Activated T-helper 2 cell treated with anti-CD3 and anti-CD28 coated beads, Interferon-gamma antibody, Interleukin-2, Interleukin-4, amounts not matched to agents 10 μg/mL and 5 μg/mL and 100 μg/mL, durations not matched to agents 14 hours and 24 hours and 36 hours (primary cell): ENCODE data around the gene DENND5B. TPM values are rescaled to one million over a fixed set of nuclear protein-coding genes. Genes with fewer than 3 reads are reported as not detected.
"Not testable (repeated sequence)": the region's sequence is repeated elsewhere in the genome, so short reads cannot be mapped to it uniquely, and the experiment has no call there.

ENCODE experiments used
- DNase-seq: peaks from one replicate; pipeline ENCODE4 v3.0.0; 2021; ENCODE audit warnings: low spot score
- H3K27ac Mint-ChIP-seq: one replicate; pipeline ENCODE4 v1.8.0; 2021; ENCODE audit warnings: mixed read lengths
- H3K27me3 Mint-ChIP-seq: one replicate; pipeline ENCODE4 v1.8.0; 2021; ENCODE audit warnings: low read depth, mixed read lengths
- H3K36me3 Mint-ChIP-seq: one replicate; pipeline ENCODE4 v1.8.0; 2021; ENCODE audit warnings: low read depth, mixed read lengths
- H3K4me1 Mint-ChIP-seq: one replicate; pipeline ENCODE4 v1.8.0; 2021; ENCODE audit warnings: low read depth, mixed read lengths
- H3K4me3 Mint-ChIP-seq: one replicate; pipeline ENCODE4 v1.8.0; 2021; ENCODE audit warnings: low read depth, mild to moderate bottlenecking, moderate library complexity, mixed read lengths
- H3K9me3 Mint-ChIP-seq: one replicate; pipeline ENCODE4 v1.8.0; 2021; ENCODE audit warnings: mixed read lengths
- intact Hi-C: fragments of 100-400 bp; cut with micrococcal nuclease; formaldehyde crosslinking; loops from one replicate; pipeline ENCODE4 v1.15.1; 2023
- total RNA-seq: library from RNA; stranded (reverse); gene quantifications from 2 replicates; pipeline ENCODE4 v1.2.3, GENCODE V29; 2022

DENND5B gene
- total RNA-seq, 1 donor from 2014 or later: 1.2 TPM

- no peak for DNase-seq
- intact Hi-C loops: no loop called here
- H3K27ac Mint-ChIP-seq: no peak overlapping the region
- H3K9me3 Mint-ChIP-seq: no peaks in the 10 kb centered on the region
- no peak overlapping the region for H3K4me3 Mint-ChIP-seq
- H3K36me3 Mint-ChIP-seq: no peaks in the 10 kb centered on the region
- no peaks in the 10 kb centered on the region for H3K4me1 Mint-ChIP-seq
- H3K27me3 Mint-ChIP-seq: no peaks in the 10 kb centered on the region
These were observed 23.9 kb downstream of the DENND5B start for GRCh38 chr12:31567029-31567428.

DNA sequence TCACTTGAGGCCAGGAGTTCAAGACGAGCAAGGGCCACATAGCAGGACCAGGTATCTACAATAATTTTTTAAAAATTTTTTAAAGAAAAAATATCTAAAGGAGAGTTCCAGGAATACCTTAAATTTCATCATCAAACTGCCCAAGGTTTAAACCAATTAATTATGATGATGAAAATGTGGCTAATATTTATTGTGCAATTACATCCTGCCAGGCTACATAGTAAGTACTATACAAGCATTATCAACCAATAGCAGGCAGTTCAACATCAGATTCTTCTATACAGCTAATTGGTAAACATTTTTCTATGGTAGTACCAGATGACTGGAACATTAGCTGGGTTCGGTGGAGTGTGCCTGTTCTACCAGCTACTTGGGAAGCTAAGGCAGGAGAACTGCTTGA, 24.4 kb downstream of the DENND5B start:
- no peaks in the 10 kb centered on the region for H3K27me3 Mint-ChIP-seq
- H3K27ac Mint-ChIP-seq: no peak overlapping the region
- no peaks in the 10 kb centered on the region for H3K36me3 Mint-ChIP-seq
- intact Hi-C loops: no loop called here
- no peaks in the 10 kb centered on the region for H3K9me3 Mint-ChIP-seq
- H3K4me1 Mint-ChIP-seq: no peaks in the 10 kb centered on the region
- no peak overlapping the region for H3K4me3 Mint-ChIP-seq
- no peak for DNase-seq

DNA sequence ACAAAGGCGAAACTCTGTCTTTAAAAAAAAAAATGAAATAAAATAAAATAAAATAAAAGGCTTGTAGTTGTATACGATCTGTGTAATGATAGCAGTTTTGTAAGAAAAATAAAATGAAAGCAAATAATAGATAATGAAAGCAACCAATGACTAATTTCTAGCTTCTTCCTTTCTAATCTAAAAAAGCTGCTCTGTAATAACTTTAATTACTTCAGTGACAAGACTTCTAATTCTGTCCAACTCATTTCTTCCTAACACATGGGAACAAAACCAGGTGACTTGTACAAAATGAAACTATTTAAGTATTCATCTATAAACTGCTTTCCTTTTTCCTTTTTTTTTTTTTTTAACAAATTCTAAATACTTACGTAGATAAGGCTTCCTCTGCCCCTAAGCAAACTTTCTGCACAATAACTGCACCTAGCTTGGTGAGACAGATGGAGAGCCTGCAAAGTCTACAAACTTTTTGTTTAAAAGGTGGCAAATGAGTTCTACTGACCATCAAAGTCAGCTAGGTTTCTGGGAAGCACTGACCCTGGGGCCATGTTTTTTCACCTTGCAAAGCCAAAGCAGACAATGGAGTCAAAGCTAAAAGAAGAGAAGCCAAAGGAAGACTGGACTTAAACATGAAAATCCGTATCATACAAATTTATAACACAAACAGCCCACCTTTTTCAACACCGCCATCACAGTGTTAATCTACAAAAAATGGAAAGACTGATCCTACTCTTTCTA, 28.2 kb downstream of the DENND5B start:
- H3K36me3 Mint-ChIP-seq: no peaks in the 10 kb centered on the region
- H3K4me1 Mint-ChIP-seq: no peaks in the 10 kb centered on the region
- no peak overlapping the region for H3K27ac Mint-ChIP-seq
- peaks cover 14% of the 10 kb centered on the region for H3K27me3 Mint-ChIP-seq
- H3K4me3 Mint-ChIP-seq: no peak overlapping the region
- H3K9me3 Mint-ChIP-seq: no peaks in the 10 kb centered on the region
- intact Hi-C loops: no loop called here
- no peak for DNase-seq

DNA sequence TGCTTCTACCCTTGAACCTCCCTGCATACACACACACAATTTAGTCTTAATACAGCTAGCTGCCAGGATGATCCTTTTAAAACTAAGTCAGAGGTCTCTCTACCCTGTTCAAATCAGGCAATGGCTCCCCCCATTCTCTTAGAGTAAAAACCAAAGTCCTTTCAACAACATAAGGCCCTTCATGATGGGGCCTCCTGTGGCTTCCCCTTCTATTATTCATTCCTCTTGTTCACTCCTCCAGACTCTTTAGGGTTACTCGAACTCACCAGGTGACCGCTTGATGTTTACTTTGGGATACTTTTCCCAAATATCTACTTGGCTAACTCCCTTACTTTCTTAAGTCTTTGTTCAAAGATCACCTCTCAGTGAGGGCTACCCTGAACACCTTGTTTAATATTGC, 30.4 kb downstream of the DENND5B start:
- Mint-ChIP-seq H3K9me3 (no peaks in the 10 kb centered on the region), H3K4me3 (no peak overlapping the region), H3K4me1 (no peaks in the 10 kb centered on the region), H3K27me3 (peaks cover 14% of the 10 kb centered on the region), H3K27ac (no peak overlapping the region), H3K36me3 (no peaks in the 10 kb centered on the region)
- no peak for DNase-seq
- intact Hi-C loops: no loop called here

GRCh38 chr12:31558521-31558920, 32.4 kb downstream of the DENND5B start:
- no peaks in the 10 kb centered on the region for H3K9me3 Mint-ChIP-seq
- intact Hi-C loops: no loop called here
- no peak for DNase-seq
- H3K27ac Mint-ChIP-seq: no peak overlapping the region
- no peak overlapping the region for H3K4me3 Mint-ChIP-seq
- no peaks in the 10 kb centered on the region for H3K4me1 Mint-ChIP-seq
- H3K27me3 Mint-ChIP-seq: peaks cover 14% of the 10 kb centered on the region
- no peaks in the 10 kb centered on the region for H3K36me3 Mint-ChIP-seq

DNA sequence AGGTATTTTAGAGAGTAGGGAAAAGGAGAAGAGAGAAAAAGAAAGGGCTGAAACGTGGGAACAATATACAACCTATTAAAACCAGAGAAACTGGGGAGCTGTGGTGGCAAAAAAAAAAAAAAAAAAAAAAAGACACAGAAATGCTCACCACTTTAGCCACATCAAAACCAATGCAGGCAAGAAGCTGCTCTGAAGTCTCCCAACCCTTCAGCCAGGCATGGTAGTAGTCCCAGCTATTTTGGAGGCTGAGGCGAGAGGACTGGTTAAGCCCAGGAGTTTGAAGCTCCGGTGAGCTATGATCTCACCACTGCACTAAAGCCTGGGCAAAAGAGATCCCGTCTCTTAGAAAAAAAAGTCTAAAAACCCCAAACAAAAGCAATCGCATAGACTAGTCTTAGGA, 33.2 kb downstream of the DENND5B start:
- H3K27me3 Mint-ChIP-seq: peaks cover 14% of the 10 kb centered on the region
- DNase-seq: no peak
- intact Hi-C loops: no loop called here
- H3K4me1 Mint-ChIP-seq: no peaks in the 10 kb centered on the region
- H3K36me3 Mint-ChIP-seq: no peaks in the 10 kb centered on the region
- H3K9me3 Mint-ChIP-seq: no peaks in the 10 kb centered on the region
- H3K27ac Mint-ChIP-seq: no peak overlapping the region
- no peak overlapping the region for H3K4me3 Mint-ChIP-seq

DNA sequence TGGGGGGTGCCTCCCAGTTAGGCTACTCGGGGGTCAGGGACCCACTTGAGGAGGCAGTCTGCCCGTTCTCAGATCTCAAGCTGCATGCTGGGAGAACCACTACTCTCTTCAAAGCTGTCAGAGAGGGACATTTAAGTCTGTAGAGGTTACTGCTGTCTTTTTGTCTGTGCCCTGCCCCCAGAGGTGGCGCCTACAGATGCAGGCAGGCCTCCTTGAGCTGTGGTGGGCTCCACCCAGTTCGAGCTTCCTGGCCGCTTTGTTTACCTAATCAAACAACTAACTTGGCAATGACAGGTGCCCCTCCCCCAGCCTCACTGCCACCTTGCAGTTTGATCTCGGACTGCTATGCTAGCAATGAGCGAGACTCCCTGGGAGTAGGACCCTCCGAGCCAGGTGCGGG, 35.5 kb downstream of the DENND5B start:
- DNase-seq, H3K27ac Mint-ChIP-seq, H3K4me1 Mint-ChIP-seq, H3K9me3 Mint-ChIP-seq, H3K4me3 Mint-ChIP-seq, intact Hi-C loops, H3K36me3 Mint-ChIP-seq: not testable (repeated sequence)
- H3K27me3 Mint-ChIP-seq: peaks cover 12% of the 10 kb centered on the region

DNA sequence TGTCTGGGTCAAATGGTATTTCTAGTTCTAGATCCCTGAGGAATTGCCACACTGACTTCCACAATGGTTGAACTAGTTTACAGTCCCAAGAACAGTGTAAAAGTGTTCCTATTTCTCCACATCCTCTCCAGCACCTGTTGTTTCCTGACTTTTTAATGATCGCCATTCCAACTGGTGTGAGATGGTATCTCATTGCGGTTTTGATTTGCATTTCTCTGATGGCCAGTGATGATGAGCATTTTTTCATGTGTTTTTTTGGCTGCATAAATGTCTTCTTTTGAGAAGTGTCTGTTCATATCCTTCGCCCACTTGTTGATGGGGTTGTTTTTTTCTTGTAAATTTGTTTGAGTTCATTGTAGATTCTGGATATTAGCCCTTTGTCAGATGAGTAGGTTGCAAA, 40.3 kb downstream of the DENND5B start:
- DNase-seq, H3K27me3 Mint-ChIP-seq, H3K4me3 Mint-ChIP-seq, H3K36me3 Mint-ChIP-seq, H3K27ac Mint-ChIP-seq, H3K9me3 Mint-ChIP-seq, intact Hi-C loops, H3K4me1 Mint-ChIP-seq: not testable (repeated sequence)

GRCh38 chr12:31536672-31537071, 54.3 kb downstream of the DENND5B start:
- intact Hi-C loops: no loop called here
- no peak for DNase-seq
- Mint-ChIP-seq H3K4me3 (no peak overlapping the region), H3K27ac (no peak overlapping the region), H3K4me1 (no peaks in the 10 kb centered on the region), H3K9me3 (no peaks in the 10 kb centered on the region), H3K36me3 (no peaks in the 10 kb centered on the region), H3K27me3 (peaks cover 2% of the 10 kb centered on the region)

- peaks cover 2% of the 10 kb centered on the region for H3K27me3 Mint-ChIP-seq
- no peak for DNase-seq
- no peak overlapping the region for H3K27ac Mint-ChIP-seq
- intact Hi-C loops: no loop called here
- no peaks in the 10 kb centered on the region for H3K9me3 Mint-ChIP-seq
- H3K36me3 Mint-ChIP-seq: no peaks in the 10 kb centered on the region
- no peaks in the 10 kb centered on the region for H3K4me1 Mint-ChIP-seq
- H3K4me3 Mint-ChIP-seq: no peak overlapping the region
These were observed 57.5 kb downstream of the DENND5B start for GRCh38 chr12:31533470-31533869.

- Mint-ChIP-seq H3K27me3 (peaks cover 2% of the 10 kb centered on the region), H3K27ac (no peak overlapping the region), H3K9me3 (no peaks in the 10 kb centered on the region), H3K36me3 (no peaks in the 10 kb centered on the region), H3K4me1 (no peaks in the 10 kb centered on the region), H3K4me3 (no peak overlapping the region)
- no peak for DNase-seq
- intact Hi-C loops: no loop called here
These were observed 59.0 kb downstream of the DENND5B start for GRCh38 chr12:31531893-31532292.

DNA sequence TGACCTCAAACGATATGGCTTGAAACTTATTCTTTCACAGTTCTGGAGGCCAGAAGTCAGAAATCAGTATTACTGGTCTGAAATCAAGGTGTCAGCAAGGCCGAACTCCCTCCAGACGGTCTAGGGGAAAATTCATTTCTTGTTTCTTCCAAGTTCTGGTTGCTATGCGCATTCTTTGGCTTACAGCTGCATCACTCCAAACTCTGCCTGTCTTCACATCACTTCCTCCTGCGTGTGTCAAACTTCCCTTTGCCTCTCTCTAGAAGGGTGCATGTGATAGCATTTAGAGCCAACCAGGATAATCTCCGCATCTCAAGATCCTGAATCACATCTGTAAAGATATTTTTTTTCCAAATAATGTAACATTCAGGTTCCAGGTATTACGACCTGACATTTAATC, 62.8 kb downstream of the DENND5B start:
- intact Hi-C loops: no loop called here
- H3K27ac Mint-ChIP-seq: no peak overlapping the region
- DNase-seq: no peak

DNA sequence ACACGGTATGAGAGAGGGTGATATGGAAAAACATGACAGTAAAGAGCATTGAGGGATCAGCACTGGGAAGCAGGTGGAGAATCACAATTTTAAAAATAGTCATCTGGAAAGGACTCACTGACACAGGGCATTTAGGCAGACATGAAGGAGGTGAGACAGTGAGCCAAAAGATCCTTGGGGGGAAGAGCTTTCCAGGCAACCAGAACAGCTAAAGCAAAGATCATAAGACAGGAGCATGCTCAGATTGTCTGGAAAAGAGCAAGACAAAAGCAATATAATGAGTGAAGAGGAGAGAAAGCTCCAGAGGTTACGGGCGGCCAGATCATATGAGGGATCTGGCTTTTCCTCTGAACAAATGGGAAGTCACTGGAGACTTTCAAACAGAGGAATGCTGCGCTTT, 63.9 kb downstream of the DENND5B start:
- Mint-ChIP-seq H3K36me3 (no peaks in the 10 kb centered on the region), H3K27me3 (peaks cover 3% of the 10 kb centered on the region), H3K9me3 (no peaks in the 10 kb centered on the region), H3K4me3 (no peak overlapping the region), H3K27ac (no peak overlapping the region), H3K4me1 (no peaks in the 10 kb centered on the region)
- DNase-seq: no peak
- intact Hi-C loops: no loop called here

More for the DNA sequence above, 62.8 kb downstream of the DENND5B start:
- H3K4me1 Mint-ChIP-seq: no peaks in the 10 kb centered on the region
- H3K9me3 Mint-ChIP-seq: no peaks in the 10 kb centered on the region
- H3K4me3 Mint-ChIP-seq: no peak overlapping the region
- no peaks in the 10 kb centered on the region for H3K36me3 Mint-ChIP-seq
- H3K27me3 Mint-ChIP-seq: peaks cover 5% of the 10 kb centered on the region

GRCh38 chr12:31526158-31526546, 64.8 kb downstream of the DENND5B start:
- Mint-ChIP-seq H3K27me3 (peaks cover 3% of the 10 kb centered on the region), H3K36me3 (no peaks in the 10 kb centered on the region), H3K4me1 (no peaks in the 10 kb centered on the region), H3K4me3 (no peak overlapping the region), H3K9me3 (no peaks in the 10 kb centered on the region), H3K27ac (no peak overlapping the region)
- intact Hi-C loops: no loop called here
- no peak for DNase-seq
